A549 (cell line): ENCODE results near the gene UPF2. TPM values are rescaled to one million over a fixed set of nuclear protein-coding genes. Genes with fewer than 3 reads are reported as not detected.

Experiments
- ATAC-seq, 2 experiments: fragments of 200-7000 bp in 1 of 2; fragments of >200 bp in 1 of 2; cut with Nextera tagmentation in 1 of 2; cut with Tn5 transposase in 1 of 2; 3 replicates each; pipeline versions ENCODE4 v1.8.0 to v1.9.1; 2018 to 2020; ENCODE audit warnings: mild to moderate bottlenecking in 1 of 2, moderate library complexity in 1 of 2
- CTCF ChIA-PET: fragments of 300-600 bp; sonication (Branson Sonifier 250); formaldehyde crosslinking; extraction: SDS; loops from one replicate; lab custom pipeline; 2021; ENCODE audit warnings: antibody characterized with exemption, inconsistent platforms; lab: Yijun Ruan, JAX
- POLR2A ChIA-PET: fragments of 350-600 bp; formaldehyde crosslinking; extraction: SDS; loops from one replicate; lab custom pipeline; 2021; ENCODE audit warnings: antibody characterized with exemption, inconsistent platforms; lab: Yijun Ruan, JAX
- DNase-seq, 2 experiments: peaks; one replicate each; pipeline versions ENCODE4 v3.0.0 to v3.0.0-alpha.2; 2011 to 2016; ENCODE audit warnings: low read depth in 1 of 2, low spot score in 1 of 2
- FAIRE-seq: peaks from 2 replicates; lab custom pipeline; 2011; peaks lifted over from hg19 to GRCh38; lab: Jason Lieb, UNC
- H3K27ac ChIP-seq, 2 experiments: fragments of >200 bp; sonication (Bioruptor Twin); formaldehyde crosslinking; 3 replicates each; pipeline ENCODE4 v1.5.1; 2016 to 2017
- H3K4me1 ChIP-seq: fragments of >200 bp; sonication (Bioruptor Twin); formaldehyde crosslinking; 3 replicates; pipeline ENCODE4 v1.6.1; 2016
- H3K4me2 ChIP-seq: fragments of >200 bp; sonication (Bioruptor Twin); formaldehyde crosslinking; 3 replicates; pipeline ENCODE4 v1.6.1; 2016
- H3K4me3 ChIP-seq: fragments of >200 bp; sonication (Bioruptor Twin); formaldehyde crosslinking; 3 replicates; pipeline ENCODE4 v1.5.1; 2016
- H3K9me3 ChIP-seq: fragments of >200 bp; sonication (Bioruptor Twin); formaldehyde crosslinking; 3 replicates; pipeline ENCODE4 v1.6.1; 2016
- CEBPB ChIP-seq, 2 experiments: fragments of >200 bp in 1 of 2; sonication (Bioruptor Twin) in 1 of 2; formaldehyde crosslinking in 1 of 2; IDR thresholded peaks; 2 replicates each; pipeline ENCODE4 v1.6.1; 2012 to 2016
- CHD2 ChIP-seq: fragments of 150-350 bp; IDR thresholded peaks from 2 replicates; pipeline ENCODE4 v1.6.1; 2014; ENCODE audit warnings: low read length; ENCODE audit not compliant: partially characterized antibody
- CHD4 ChIP-seq: fragments of 200-600 bp; sonication (generic); IDR thresholded peaks from 2 replicates; pipeline ENCODE4 v1.6.1; 2016; ENCODE audit warnings: antibody characterized with exemption, mild to moderate bottlenecking, borderline replicate concordance
- EHF ChIP-seq: fragments of 250-450 bp; sonication (Bioruptor Pico); IDR thresholded peaks from 2 replicates; pipeline ENCODE4 v1.5.0; 2020; ENCODE audit warnings: mild to moderate bottlenecking
- FOSL2 ChIP-seq, 2 experiments: fragments of 450-650 bp in 1 of 2; fragments of >200 bp in 1 of 2; sonication (Bioruptor Twin) in 1 of 2; formaldehyde crosslinking; IDR thresholded peaks; 2 replicates each; pipeline versions ENCODE4 v1.5.0 to v1.6.1; 2016 to 2020; ENCODE audit warnings: mild to moderate bottlenecking in 1 of 2, moderate library complexity in 1 of 2
- FOXS1 ChIP-seq: fragments of 250-450 bp; sonication (Bioruptor Pico); IDR thresholded peaks from 2 replicates; pipeline ENCODE4 v1.5.0; 2020; ENCODE audit warnings: mild to moderate bottlenecking, moderate library complexity
- HMGXB4 ChIP-seq: fragments of 250-450 bp; sonication (Bioruptor Pico); IDR thresholded peaks from 2 replicates; pipeline ENCODE4 v1.5.0; 2021; ENCODE audit warnings: mild to moderate bottlenecking, moderate library complexity, borderline replicate concordance
- HOXB13 ChIP-seq: fragments of 250-450 bp; sonication (Bioruptor Pico); IDR thresholded peaks from 2 replicates; pipeline ENCODE4 v1.5.0; 2020; ENCODE audit warnings: low read depth, mild to moderate bottlenecking, moderate library complexity
- HOXB5 ChIP-seq: fragments of 250-450 bp; sonication (Bioruptor Pico); IDR thresholded peaks from 2 replicates; pipeline ENCODE4 v1.5.0; 2020; ENCODE audit warnings: mild to moderate bottlenecking, moderate library complexity
- JUN ChIP-seq, 2 experiments: fragments of >200 bp; sonication (Bioruptor Twin); formaldehyde crosslinking; IDR thresholded peaks; 2 replicates in 1 of 2; 3 replicates in 1 of 2; pipeline ENCODE4 v1.6.1; 2016 to 2017
- KDM5A ChIP-seq: fragments of 200-600 bp; sonication (generic); IDR thresholded peaks from 2 replicates; pipeline ENCODE4 v1.6.1; 2016; ENCODE audit warnings: antibody characterized with exemption, mild to moderate bottlenecking
- MAFK ChIP-seq: fragments of 450-650 bp; IDR thresholded peaks from 2 replicates; pipeline ENCODE4 v1.6.1; 2014; ENCODE audit not compliant: partially characterized antibody
- MAX ChIP-seq: IDR thresholded peaks from 2 replicates; pipeline ENCODE4 v1.6.1; 2012
- MYC ChIP-seq: IDR thresholded peaks from 2 replicates; pipeline ENCODE4 v1.6.1; 2012; ENCODE audit warnings: mild to moderate bottlenecking, inconsistent platforms, low read length, improper control_type of control experiment, borderline replicate concordance
- NPAS2 ChIP-seq: fragments of 250-450 bp; sonication (Bioruptor Pico); IDR thresholded peaks from 2 replicates; pipeline ENCODE4 v1.8.0; 2022; ENCODE audit warnings: mild to moderate bottlenecking, moderate library complexity, borderline replicate concordance
- NR3C1 ChIP-seq: fragments of >200 bp; sonication (Bioruptor Twin); formaldehyde crosslinking; IDR thresholded peaks from 3 replicates; pipeline ENCODE4 v1.6.1; 2017
- PBX3 ChIP-seq: IDR thresholded peaks from 2 replicates; pipeline ENCODE4 v1.6.1; 2012
- RAD21 ChIP-seq, 2 experiments: fragments of >200 bp in 1 of 2; sonication (Bioruptor Twin) in 1 of 2; formaldehyde crosslinking in 1 of 2; IDR thresholded peaks in 1 of 2; conservative IDR thresholded peaks in 1 of 2; 2 replicates in 1 of 2; 3 replicates in 1 of 2; pipeline ENCODE4 v1.6.1; 2012 to 2018; ENCODE audit warnings: inconsistent platforms in 1 of 2
- TFCP2L1 ChIP-seq: fragments of 250-450 bp; sonication (Bioruptor Pico); IDR thresholded peaks from 2 replicates; pipeline ENCODE4 v1.5.0; 2021; ENCODE audit warnings: mild to moderate bottlenecking
- USF2 ChIP-seq: fragments of 450-650 bp; IDR thresholded peaks from 2 replicates; pipeline ENCODE4 v1.6.1; 2014; ENCODE audit warnings: antibody characterized with exemption
- ZC3H11A ChIP-seq: fragments of 450-650 bp; IDR thresholded peaks from 2 replicates; pipeline ENCODE4 v1.6.1; 2014; ENCODE audit warnings: antibody characterized with exemption, mild to moderate bottlenecking
- ZNF302 ChIP-seq: fragments of 250-450 bp; sonication (Bioruptor Pico); IDR thresholded peaks from 2 replicates; pipeline ENCODE4 v1.9.0; 2021; ENCODE audit warnings: inconsistent platforms, mild to moderate bottlenecking, moderate library complexity
- ZSCAN20 ChIP-seq: fragments of 250-450 bp; sonication (Bioruptor Pico); IDR thresholded peaks from 2 replicates; pipeline ENCODE4 v1.8.0; 2022; ENCODE audit warnings: mild to moderate bottlenecking, moderate library complexity
- WGBS: methylation state at CpG from one replicate; pipeline ENCODE4 v1.1.6; 2017; ENCODE audit errors: missing lambda C conversion rate; 5-methylcytosine and 5-hydroxymethylcytosine counted together
- polyA plus RNA-seq, 4 experiments: library from polyadenylated mRNA; depleted of rRNA in 3 of 4; stranded (reverse); fragments of >200 nt; fragmentation: RNase III in 1 of 4; extraction: RNeasy Plus Mini Kit Qiagen cat#74134 plus additional on column Dnase treatment in 1 of 4; gene quantifications; 2 replicates in 3 of 4; 3 replicates in 1 of 4; pipeline ENCODE4 v1.2.3, GENCODE V29; 2011 to 2017

Gene UPF2
- polyA plus RNA-seq, 2 of the 4 experiments (the other 2 are of a cell fraction) = 16.5 to 21.6 TPM

GRCh38 chr10:11882646-11883375 is 159.8 kb downstream of the UPF2 start:
- H3K4me2 ChIP-seq = no peak overlapping the region
- DNase-seq = no peak
- POLR2A ChIA-PET = interaction anchor here (0.6 kb wide), 1 partner anchor 69 kb away, joined by 8 read pairs; no protein-coding TSS in a partner anchor
- H3K9me3 ChIP-seq = no peaks in the 10 kb centered on the region
- H3K4me3 ChIP-seq = no peak overlapping the region
- no peak for TF ChIP-seq FOXS1 (CRISPR knock-in tag)
- TF ChIP-seq ZC3H11A = no peak
- TF ChIP-seq NR3C1 = no peak
- TF ChIP-seq HMGXB4 = no peak
- no peak for TF ChIP-seq JUN (IDR thresholded peaks at IDR 0.05)
- TF ChIP-seq ZSCAN20 (CRISPR knock-in tag) = no peak
- TF ChIP-seq KDM5A = no peak
- TF ChIP-seq CHD4 = no peak
- TF ChIP-seq CEBPB (IDR thresholded peaks at IDR 0.05) = no peak
- TF ChIP-seq USF2 = no peak
- no peak for TF ChIP-seq ZNF302 (CRISPR knock-in tag)
- no peak for TF ChIP-seq MAFK
- TF ChIP-seq PBX3 = no peak
- TF ChIP-seq, all 56 proteins: peak for 0
- CTCF ChIA-PET = interaction anchor here (0.9 to 1.2 kb wide), 2 partner anchors 17 to 108 kb away, joined by 3 read pairs; no protein-coding TSS in a partner anchor
- no peak for FAIRE-seq
- Histone ChIP-seq H3K27ac (peak overlapping the region; percentile 48 to 92), H3K4me1 (peaks cover 30% of the 10 kb centered on the region)
- ATAC-seq = no peak
- 92% methylated on average over 14 of the region's 14 CpGs for WGBS

GRCh38 chr10:11881477-11882417 is 160.9 kb downstream of the UPF2 start:
- Histone ChIP-seq H3K4me2 (peak overlapping the region; percentile 57), H3K27ac (peak overlapping the region; percentile 48 to 92)
- POLR2A ChIA-PET = interaction anchor here (0.6 kb wide), 3 partner anchors 9 to 161 kb away, joined by 3 to 8 read pairs (median 7); partner anchors contain the start of gene UPF2

More at GRCh38 chr10:11881477-11882417, 160.9 kb downstream of the UPF2 start:
- FAIRE-seq (no peak), DNase-seq (peak; percentile 62 to 86), ATAC-seq (peak; percentile 67 to 70)
- no peaks in the 10 kb centered on the region for H3K9me3 ChIP-seq
- TF ChIP-seq FOSL2 (IDR thresholded peaks at IDR 0.05) (no peak), FOSL2 (CRISPR knock-in tag; IDR thresholded peaks at IDR 0.05) (peak; percentile 48), HOXB5 (no peak), RAD21 (conservative IDR thresholded peaks at IDR 0.05 in 1 of 2, IDR thresholded peaks at IDR 0.05 in 1 of 2) (peak in 1 of 2 experiments; percentile 14; a peak in 1 of 5 replicates), TFCP2L1 (no peak), MYC (no peak), CHD2 (no peak), MAX (peak; percentile 43), MAFK (peak; percentile 74), EHF (CRISPR knock-in tag) (no peak), HOXB13 (peak; percentile 14; the same call in 1 of the 2 replicates), NPAS2 (CRISPR knock-in tag) (no peak), PBX3 (no peak)
- 74% methylated on average over 21 of the region's 21 CpGs for WGBS
- peaks cover 33% of the 10 kb centered on the region for H3K4me1 ChIP-seq
- CTCF ChIA-PET = interaction anchor here (0.9 to 2.3 kb wide), 9 partner anchors 12 to 109 kb away, joined by 3 to 12 read pairs (median 4); no protein-coding TSS in a partner anchor
- no peak overlapping the region for H3K4me3 ChIP-seq
